K562 (cell line): ENCODE measurements around the gene RCC1. TPM values are rescaled to one million over a fixed set of nuclear protein-coding genes. Genes with fewer than 3 reads are reported as not detected.

Source experiments
- ARID1B ChIP-seq: fragments of 450-650 bp; IDR thresholded peaks from 2 replicates; pipeline ENCODE4 v1.6.1; 2016; ENCODE audit warnings: antibody characterized with exemption, mild to moderate bottlenecking, inconsistent platforms
- ATF2 ChIP-seq: sonication (generic); formaldehyde crosslinking; IDR thresholded peaks from 2 replicates; pipeline ENCODE4 v1.8.1; 2022; ENCODE audit warnings: missing genetic modification reagents
- BRD9 ChIP-seq: fragments of 450-650 bp; IDR thresholded peaks from 2 replicates; pipeline ENCODE4 v1.6.1; 2018; ENCODE audit warnings: low read depth; ENCODE audit not compliant: partially characterized antibody
- CAMTA2 ChIP-seq: fragments of 250-450 bp; sonication (Bioruptor Pico); conservative IDR thresholded peaks from 2 replicates; pipeline ENCODE4 v1.5.1; 2022
- CREBBP ChIP-seq: IDR thresholded peaks from one replicate; pipeline ENCODE4 v1.6.1; 2012; ENCODE audit warnings: low read depth, mild to moderate bottlenecking, control low read depth, inconsistent platforms, low read length
- DACH1 ChIP-seq: fragments of 450-650 bp; IDR thresholded peaks from 2 replicates; pipeline ENCODE4 v1.6.1; 2018; ENCODE audit not compliant: partially characterized antibody
- DDX20 ChIP-seq: fragments of 450-650 bp; IDR thresholded peaks from 2 replicates; pipeline ENCODE4 v1.6.1; 2016; ENCODE audit warnings: missing genetic modification characterization, low read depth, mild to moderate bottlenecking, missing compliant biosample characterization, moderate library complexity
- EWSR1 ChIP-seq: fragments of 450-650 bp; IDR thresholded peaks from 2 replicates; pipeline ENCODE4 v1.6.1; 2018; ENCODE audit warnings: borderline replicate concordance, mild to moderate bottlenecking, low read depth, moderate library complexity; ENCODE audit not compliant: partially characterized antibody
- HNRNPUL1 ChIP-seq: fragments of 200-400 bp; formaldehyde crosslinking; IDR thresholded peaks from 2 replicates; pipeline ENCODE4 v1.6.1; 2017; ENCODE audit warnings: low read length
- LEF1 ChIP-seq: fragments of 450-650 bp; IDR thresholded peaks from 2 replicates; pipeline ENCODE4 v1.6.1; 2016; ENCODE audit warnings: mild to moderate bottlenecking
- MAFG ChIP-seq: fragments of 450-650 bp; conservative IDR thresholded peaks from 2 replicates; pipeline ENCODE4 v1.6.1; 2016; ENCODE audit warnings: missing genetic modification characterization, missing compliant biosample characterization
- MAZ ChIP-seq, 2 experiments: fragments of 450-650 bp in 1 of 2; sonication (generic) in 1 of 2; formaldehyde crosslinking; IDR thresholded peaks in 1 of 2; conservative IDR thresholded peaks in 1 of 2; 2 replicates each; pipeline versions ENCODE4 v1.4.0 to v1.5.0; 2020; ENCODE audit warnings: mild to moderate bottlenecking in 1 of 2, missing genetic modification reagents in 1 of 2
- MCM2 ChIP-seq: fragments of 450-650 bp; IDR thresholded peaks from 2 replicates; pipeline ENCODE4 v1.6.1; 2017; ENCODE audit warnings: low read depth, mild to moderate bottlenecking
- MCM7 ChIP-seq, 2 experiments: fragments of 450-650 bp; IDR thresholded peaks; 2 replicates each; pipeline ENCODE4 v1.6.1; 2016 to 2018
- MTA2 ChIP-seq: fragments of 450-650 bp; IDR thresholded peaks from 2 replicates; pipeline ENCODE4 v1.6.1; 2016; ENCODE audit warnings: low read depth
- NBN ChIP-seq: fragments of 450-650 bp; IDR thresholded peaks from 2 replicates; pipeline ENCODE4 v1.6.1; 2016; ENCODE audit warnings: low read depth, mild to moderate bottlenecking
- PML ChIP-seq: IDR thresholded peaks from 2 replicates; pipeline ENCODE4 v1.6.1; 2012; ENCODE audit warnings: low read length, inconsistent platforms
- RBM34 ChIP-seq: fragments of 200-400 bp; formaldehyde crosslinking; IDR thresholded peaks from 2 replicates; pipeline ENCODE4 v1.6.1; 2018; ENCODE audit warnings: low read length, borderline replicate concordance; ENCODE audit not compliant: insufficient read depth
- YBX1 ChIP-seq: fragments of 450-650 bp; IDR thresholded peaks from 2 replicates; pipeline ENCODE4 v1.7.1; 2016; ENCODE audit warnings: mild to moderate bottlenecking
- ZBTB2 ChIP-seq: fragments of 450-650 bp; IDR thresholded peaks from 2 replicates; pipeline ENCODE4 v1.6.1; 2016; ENCODE audit warnings: antibody characterized with exemption
- ZNF12 ChIP-seq: sonication (generic); formaldehyde crosslinking; IDR thresholded peaks from 2 replicates; pipeline ENCODE4 v1.4.0; 2020; ENCODE audit warnings: mild to moderate bottlenecking, missing genetic modification reagents
- ZNF347 ChIP-seq: fragments of 450-650 bp; formaldehyde crosslinking; IDR thresholded peaks from 2 replicates; pipeline ENCODE4 v1.4.0; 2020; ENCODE audit warnings: low read depth, mild to moderate bottlenecking, moderate library complexity
- ZNF644 ChIP-seq: fragments of 200-800 bp; sonication (Bioruptor generic); IDR thresholded peaks from 2 replicates; pipeline ENCODE4 v1.6.1; 2016; ENCODE audit warnings: low read depth, missing genetic modification characterization, missing compliant biosample characterization
- ZNF766 ChIP-seq: fragments of 200-800 bp; sonication (Bioruptor generic); conservative IDR thresholded peaks from 2 replicates; pipeline ENCODE4 v1.6.1; 2016; ENCODE audit warnings: missing genetic modification characterization, missing compliant biosample characterization
- ZNF77 ChIP-seq: fragments of 250-450 bp; sonication (Bioruptor Pico); IDR thresholded peaks from 2 replicates; pipeline ENCODE4 v1.5.0; 2020
- polyA plus RNA-seq, 8 experiments: library from polyadenylated mRNA; depleted of rRNA in 4 of 8; stranded (reverse) in 5 of 8; unstranded in 3 of 8; fragments of >200 nt; fragmentation: Nextera tagmentation in 2 of 8; fragmentation: Illumina TruSeq in 1 of 8; extraction: Ambion mirVana in 2 of 8; extraction: Trizol in 1 of 8; gene quantifications; 2 replicates each; pipeline versions ENCODE4 v1.2.1 to v1.2.3, GENCODE V29; 2011 to 2014; ENCODE audit warnings: inconsistent platforms in 1 of 8, missing spikeins in 1 of 8
- total RNA-seq, 7 experiments: library from RNA; depleted of rRNA in 6 of 7; stranded (reverse); fragments of >200 nt in 6 of 7; fragmentation: Illumina TruSeq in 2 of 7; extraction: Trizol in 2 of 7; gene quantifications; 2 replicates each; pipeline versions ENCODE4 v1.2.1 to v1.2.3, GENCODE V29; 2011 to 2021; ENCODE audit warnings: low replicate concordance in 1 of 7
- TF ChIP-seq, protein P1 (sequence below): sonication (generic); IDR thresholded peaks from 2 replicates; pipeline ENCODE4 v1.6.1; 2016
- TF ChIP-seq, protein P2 (sequence below): sonication (generic); formaldehyde crosslinking; IDR thresholded peaks from 2 replicates; pipeline ENCODE4 v1.8.0; 2022; ENCODE audit warnings: mild to moderate bottlenecking, missing genetic modification reagents
- TF ChIP-seq, protein P3 (sequence below): fragments of 200-800 bp; sonication (Bioruptor generic); IDR thresholded peaks from 2 replicates; pipeline ENCODE4 v1.6.1; 2017; ENCODE audit warnings: missing genetic modification characterization, missing compliant biosample characterization

Gene RCC1
- total and polyA plus RNA-seq, 9 of the 15 experiments (the other 6 are each of a cell fraction or from before 2014, with no cell fraction given): 16.4 to 202 (median 107) TPM

DNA sequence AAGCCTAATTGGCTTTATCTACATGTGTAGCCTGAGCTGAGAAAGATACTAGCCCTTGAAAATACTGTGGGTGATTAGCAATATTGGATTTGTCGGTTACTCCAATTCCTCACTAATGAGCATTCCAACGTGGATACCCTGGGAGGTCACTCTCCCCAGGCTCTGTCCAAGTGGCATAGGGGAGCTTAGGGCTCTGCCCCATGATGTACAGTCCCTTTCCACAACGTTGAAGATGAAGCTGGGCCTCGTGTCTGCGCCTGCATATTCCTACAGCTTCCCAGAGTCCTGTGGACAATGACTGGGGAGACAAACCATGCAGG is 2.6 kb downstream of the RCC1 start (continued):
- TF ChIP-seq EWSR1 (peak; percentile 71), ZNF347 (CRISPR knock-in tag) (no peak), PML (no peak), MCM2 (no peak), LEF1 (no peak), ZNF77 (CRISPR knock-in tag) (peak; percentile 70), DACH1 (no peak), CREBBP (no peak), NBN (no peak), ZNF766 (no peak), ZNF12 (CRISPR knock-in tag) (no peak), ZNF644 (tag) (no peak), ZBTB2 (no peak), BRD9 (no peak), RBM34 (no peak), MAZ (CRISPR knock-in tag; conservative IDR thresholded peaks at IDR 0.05 in 1 of 2, IDR thresholded peaks at IDR 0.05 in 1 of 2) (0 out of 4 replicates have a peak, but pooled peaks of 1 of the 2 experiments have one; percentile 20), YBX1 (no peak), DDX20 (tag) (no peak), MCM7 (IDR thresholded peaks at IDR 0.05) (no peak), HNRNPUL1 (peak; percentile 96), MTA2 (no peak), ARID1B (no peak), MAFG (tag) (no peak), CAMTA2 (CRISPR knock-in tag) (no peak), ATF2 (CRISPR knock-in tag) (no peak)
- TF ChIP-seq, protein P1, sequence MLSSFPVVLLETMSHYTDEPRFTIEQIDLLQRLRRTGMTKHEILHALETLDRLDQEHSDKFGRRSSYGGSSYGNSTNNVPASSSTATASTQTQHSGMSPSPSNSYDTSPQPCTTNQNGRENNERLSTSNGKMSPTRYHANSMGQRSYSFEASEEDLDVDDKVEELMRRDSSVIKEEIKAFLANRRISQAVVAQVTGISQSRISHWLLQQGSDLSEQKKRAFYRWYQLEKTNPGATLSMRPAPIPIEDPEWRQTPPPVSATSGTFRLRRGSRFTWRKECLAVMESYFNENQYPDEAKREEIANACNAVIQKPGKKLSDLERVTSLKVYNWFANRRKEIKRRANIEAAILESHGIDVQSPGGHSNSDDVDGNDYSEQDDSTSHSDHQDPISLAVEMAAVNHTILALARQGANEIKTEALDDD: no peak
- TF ChIP-seq, protein P2, sequence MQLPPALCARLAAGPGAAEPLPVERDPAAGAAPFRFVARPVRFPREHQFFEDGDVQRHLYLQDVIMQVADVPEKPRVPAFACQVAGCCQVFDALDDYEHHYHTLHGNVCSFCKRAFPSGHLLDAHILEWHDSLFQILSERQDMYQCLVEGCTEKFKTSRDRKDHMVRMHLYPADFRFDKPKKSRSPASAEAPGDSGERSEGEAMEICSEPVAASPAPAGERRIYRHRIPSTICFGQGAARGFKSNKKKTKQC (CRISPR knock-in tag): no peak
- TF ChIP-seq, protein P3, sequence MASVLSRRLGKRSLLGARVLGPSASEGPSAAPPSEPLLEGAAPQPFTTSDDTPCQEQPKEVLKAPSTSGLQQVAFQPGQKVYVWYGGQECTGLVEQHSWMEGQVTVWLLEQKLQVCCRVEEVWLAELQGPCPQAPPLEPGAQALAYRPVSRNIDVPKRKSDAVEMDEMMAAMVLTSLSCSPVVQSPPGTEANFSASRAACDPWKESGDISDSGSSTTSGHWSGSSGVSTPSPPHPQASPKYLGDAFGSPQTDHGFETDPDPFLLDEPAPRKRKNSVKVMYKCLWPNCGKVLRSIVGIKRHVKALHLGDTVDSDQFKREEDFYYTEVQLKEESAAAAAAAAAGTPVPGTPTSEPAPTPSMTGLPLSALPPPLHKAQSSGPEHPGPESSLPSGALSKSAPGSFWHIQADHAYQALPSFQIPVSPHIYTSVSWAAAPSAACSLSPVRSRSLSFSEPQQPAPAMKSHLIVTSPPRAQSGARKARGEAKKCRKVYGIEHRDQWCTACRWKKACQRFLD (CRISPR knock-in tag): no peak
